Ishikawa (cell line): ENCODE data around the gene DCLK1.

Source experiments
- MAX ChIP-seq: IDR thresholded peaks from 2 replicates; pipeline ENCODE4 v1.6.1; 2012
- TAF1 ChIP-seq: IDR thresholded peaks from 2 replicates; pipeline ENCODE4 v1.6.1; 2012; ENCODE audit warnings: low read depth, mild to moderate bottlenecking
- TCF12 ChIP-seq: IDR thresholded peaks from 2 replicates; pipeline ENCODE4 v1.6.1; 2012; ENCODE audit warnings: low read depth

DNA sequence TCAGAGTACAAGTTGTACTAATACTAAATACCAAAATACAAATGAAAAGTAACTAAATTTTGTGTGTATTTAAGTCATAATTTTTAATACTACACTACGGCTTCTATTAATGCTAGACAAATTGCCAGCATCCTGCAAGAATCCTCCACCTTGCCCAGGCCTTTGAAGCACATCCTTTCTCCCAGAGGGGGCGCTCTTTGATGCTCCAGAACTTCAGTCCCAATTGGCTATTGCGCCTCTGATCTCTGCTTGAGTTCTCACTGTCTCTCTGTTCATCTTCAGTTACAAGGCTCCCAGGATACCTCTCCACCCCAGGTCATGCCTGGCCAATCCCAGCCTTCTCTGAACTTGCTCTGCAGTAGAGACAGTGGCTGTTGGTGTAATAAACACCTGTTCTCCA lies 141.0 kb downstream of the DCLK1 start:
- TF ChIP-seq MAX: no peak
- TF ChIP-seq TAF1: no peak
- TF ChIP-seq TCF12: no peak
